RWPE2 (cell line): Measurements from ENCODE around the gene GALNT10.
A peak's percentile ranks its signal among the peaks of the same experiment; 100 is the strongest.

Experiments used
- ATAC-seq: fragments of 200-7000 bp; cut with Tn5 transposase; 3 replicates; pipeline ENCODE4 v1.9.1; 2021; ENCODE audit warnings: low read depth
- DNase-seq: peaks from one replicate; pipeline ENCODE4 v3.0.0-alpha.2; 2020; ENCODE audit warnings: low spot score
- H3K27ac ChIP-seq: fragments of 450-650 bp; 2 replicates; pipeline ENCODE4 v1.5.1; 2017; ENCODE audit warnings: mild to moderate bottlenecking; ENCODE audit not compliant: poor library complexity, severe bottlenecking
- H3K27me3 ChIP-seq: fragments of 250-450 bp; sonication (Bioruptor Pico); 2 replicates; pipeline ENCODE4 v1.5.1; 2021; ENCODE audit warnings: mild to moderate bottlenecking, moderate library complexity; ENCODE audit not compliant: insufficient read depth, poor library complexity, severe bottlenecking
- H3K36me3 ChIP-seq: fragments of 250-450 bp; sonication (Bioruptor Pico); 2 replicates; pipeline ENCODE4 v1.5.1; 2020; ENCODE audit warnings: low read depth, mild to moderate bottlenecking, moderate library complexity
- H3K4me1 ChIP-seq: fragments of 250-450 bp; sonication (Bioruptor Pico); 2 replicates; pipeline ENCODE4 v1.5.1; 2021; ENCODE audit warnings: mild to moderate bottlenecking, moderate library complexity; ENCODE audit not compliant: insufficient read depth, poor library complexity, severe bottlenecking
- H3K4me3 ChIP-seq: fragments of 250-450 bp; sonication (Bioruptor Pico); 2 replicates; pipeline ENCODE4 v1.5.1; 2021; ENCODE audit warnings: mild to moderate bottlenecking, moderate library complexity; ENCODE audit not compliant: severe bottlenecking
- H3K9me3 ChIP-seq: fragments of 250-450 bp; sonication (Bioruptor Pico); 2 replicates; pipeline ENCODE4 v1.5.1; 2021; ENCODE audit warnings: mild to moderate bottlenecking, moderate library complexity; ENCODE audit not compliant: severe bottlenecking
- TF ChIP-seq, protein P1 (sequence below): fragments of 450-650 bp; IDR thresholded peaks from one replicate; pipeline ENCODE4 v1.5.1; 2017; ENCODE audit warnings: mild to moderate bottlenecking, moderate library complexity; ENCODE audit not compliant: poor library complexity, severe bottlenecking

The GALNT10 gene

DNA sequence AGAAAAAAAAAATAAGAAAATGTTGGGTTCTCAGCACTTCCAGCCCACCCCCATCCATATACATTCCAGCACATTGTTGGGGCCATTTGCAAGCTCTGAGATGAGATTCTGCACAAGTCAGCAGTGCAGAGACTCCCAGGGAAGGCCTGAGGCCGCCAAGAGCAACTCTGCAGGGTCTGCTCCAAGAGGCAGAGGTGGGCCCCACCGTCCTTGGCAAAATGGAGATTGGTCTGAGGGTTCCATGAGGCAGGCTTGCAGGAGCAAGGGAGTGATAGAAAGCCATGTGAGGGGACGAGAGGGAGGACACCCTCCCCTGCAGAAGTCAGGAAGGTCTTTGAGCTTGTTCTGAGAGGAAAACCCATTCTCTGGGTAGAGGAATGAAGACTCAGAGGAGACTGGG lies 203.3 kb downstream of the GALNT10 start:
- ATAC-seq (no peak), DNase-seq (no peak)
- Histone ChIP-seq H3K4me3 (no peak overlapping the region), H3K9me3 (no peaks in the 10 kb centered on the region), H3K4me1 (peaks cover 21% of the 10 kb centered on the region), H3K36me3 (peaks cover 8% of the 10 kb centered on the region; the same call in 1 of the 2 replicates), H3K27me3 (no peaks in the 10 kb centered on the region), H3K27ac (peak overlapping the region; percentile 45)
- TF ChIP-seq, protein P1, sequence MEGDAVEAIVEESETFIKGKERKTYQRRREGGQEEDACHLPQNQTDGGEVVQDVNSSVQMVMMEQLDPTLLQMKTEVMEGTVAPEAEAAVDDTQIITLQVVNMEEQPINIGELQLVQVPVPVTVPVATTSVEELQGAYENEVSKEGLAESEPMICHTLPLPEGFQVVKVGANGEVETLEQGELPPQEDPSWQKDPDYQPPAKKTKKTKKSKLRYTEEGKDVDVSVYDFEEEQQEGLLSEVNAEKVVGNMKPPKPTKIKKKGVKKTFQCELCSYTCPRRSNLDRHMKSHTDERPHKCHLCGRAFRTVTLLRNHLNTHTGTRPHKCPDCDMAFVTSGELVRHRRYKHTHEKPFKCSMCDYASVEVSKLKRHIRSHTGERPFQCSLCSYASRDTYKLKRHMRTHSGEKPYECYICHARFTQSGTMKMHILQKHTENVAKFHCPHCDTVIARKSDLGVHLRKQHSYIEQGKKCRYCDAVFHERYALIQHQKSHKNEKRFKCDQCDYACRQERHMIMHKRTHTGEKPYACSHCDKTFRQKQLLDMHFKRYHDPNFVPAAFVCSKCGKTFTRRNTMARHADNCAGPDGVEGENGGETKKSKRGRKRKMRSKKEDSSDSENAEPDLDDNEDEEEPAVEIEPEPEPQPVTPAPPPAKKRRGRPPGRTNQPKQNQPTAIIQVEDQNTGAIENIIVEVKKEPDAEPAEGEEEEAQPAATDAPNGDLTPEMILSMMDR = no peak

DNA sequence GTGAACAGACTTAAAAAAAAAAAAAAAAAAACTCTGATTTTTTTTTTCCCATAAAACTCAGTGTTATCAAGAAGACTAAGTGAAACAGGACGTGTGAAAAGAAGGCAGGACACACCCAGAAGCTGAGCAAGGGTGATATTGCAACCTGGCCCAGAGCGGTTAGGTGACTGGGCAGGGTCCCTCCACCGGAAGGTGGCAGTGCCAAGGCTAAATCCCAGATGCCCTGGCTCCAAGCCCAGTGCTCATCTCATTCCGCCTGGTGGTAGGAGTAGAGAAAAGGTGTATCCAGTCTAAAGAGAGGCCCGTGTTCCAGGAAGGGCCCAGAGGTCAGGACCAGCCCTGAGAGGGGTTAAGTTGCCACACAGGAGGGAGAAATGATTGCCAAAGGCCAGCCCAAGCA lies 203.8 kb downstream of the GALNT10 start:
- no peak for DNase-seq
- ATAC-seq = peak; percentile 41
- Histone ChIP-seq H3K36me3 (peaks cover 8% of the 10 kb centered on the region; the same call in 1 of the 2 replicates), H3K4me3 (no peak overlapping the region), H3K27ac (peak overlapping the region; percentile 45), H3K9me3 (no peaks in the 10 kb centered on the region), H3K4me1 (peaks cover 21% of the 10 kb centered on the region), H3K27me3 (no peaks in the 10 kb centered on the region)
- TF ChIP-seq, protein P1 = peak; percentile 33

DNA sequence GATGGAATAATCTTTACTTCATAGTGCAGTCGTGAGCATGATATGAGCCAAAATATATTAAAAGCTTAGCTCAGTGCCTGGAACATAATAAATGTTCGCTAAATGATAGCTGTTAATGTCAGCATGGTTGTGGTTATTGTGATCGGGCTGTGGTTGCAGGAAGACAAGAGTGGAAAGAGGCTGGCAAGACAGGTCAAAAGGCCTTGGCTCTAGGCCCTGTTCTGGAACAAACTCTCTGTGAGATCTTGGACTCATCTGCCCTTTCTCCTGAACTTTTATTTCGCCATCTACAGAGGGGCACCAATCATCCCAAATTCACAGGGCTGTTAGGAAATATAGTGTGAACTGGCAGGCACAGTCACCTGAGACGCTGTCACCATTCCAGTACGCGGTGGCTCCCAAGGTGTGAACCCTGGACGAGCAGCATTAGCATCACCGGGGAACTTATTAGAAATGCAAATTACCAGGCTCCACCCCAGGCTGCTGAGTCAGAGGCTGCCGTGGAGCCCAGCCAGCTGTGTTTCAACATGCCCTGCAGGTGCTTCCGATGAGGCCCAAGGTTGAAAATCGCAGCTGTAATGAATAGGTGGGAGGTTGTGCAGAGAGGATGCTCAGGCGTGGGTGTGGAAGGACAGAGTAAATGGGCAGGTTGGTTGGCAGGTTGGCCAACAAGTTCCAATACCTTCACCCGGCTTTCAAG lies 205.0 kb downstream of the GALNT10 start:
- ATAC-seq (peak; percentile 80), DNase-seq (peak; percentile 87)
- H3K4me1 ChIP-seq = peaks cover 21% of the 10 kb centered on the region
- peaks cover under 1% of the 10 kb centered on the region; the same call in 1 of the 2 replicates for H3K36me3 ChIP-seq
- H3K9me3 ChIP-seq = no peaks in the 10 kb centered on the region
- no peaks in the 10 kb centered on the region for H3K27me3 ChIP-seq
- H3K4me3 ChIP-seq = no peak overlapping the region
- TF ChIP-seq, protein P1 = no peak
- H3K27ac ChIP-seq = peak overlapping the region; percentile 45

DNA sequence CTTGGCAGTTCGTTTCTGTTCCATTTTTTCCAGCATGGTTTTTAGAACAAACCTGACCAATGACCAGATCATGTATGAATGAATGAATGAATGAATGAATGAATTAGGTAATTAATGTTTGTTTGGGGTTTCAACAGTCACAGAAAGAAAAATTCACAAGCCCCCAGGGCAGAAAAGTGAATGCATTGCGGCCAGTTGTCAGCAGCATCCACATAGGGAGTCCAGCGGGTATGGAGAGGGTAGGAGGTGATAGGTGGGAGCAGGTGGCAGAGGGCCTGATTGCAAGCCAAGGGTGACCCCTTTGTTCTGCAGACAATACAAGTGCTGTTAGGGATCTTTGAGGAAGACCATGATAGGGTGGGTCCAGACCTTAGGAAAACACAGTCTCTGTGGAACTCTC lies 205.6 kb downstream of the GALNT10 start:
- DNase-seq (no peak), ATAC-seq (no peak)
- H3K36me3 ChIP-seq = no peaks in the 10 kb centered on the region
- no peak overlapping the region for H3K4me3 ChIP-seq
- H3K27me3 ChIP-seq = no peaks in the 10 kb centered on the region
- peaks cover 21% of the 10 kb centered on the region for H3K4me1 ChIP-seq
- TF ChIP-seq, protein P1 = no peak
- no peaks in the 10 kb centered on the region for H3K9me3 ChIP-seq
- H3K27ac ChIP-seq = no peak overlapping the region

DNA sequence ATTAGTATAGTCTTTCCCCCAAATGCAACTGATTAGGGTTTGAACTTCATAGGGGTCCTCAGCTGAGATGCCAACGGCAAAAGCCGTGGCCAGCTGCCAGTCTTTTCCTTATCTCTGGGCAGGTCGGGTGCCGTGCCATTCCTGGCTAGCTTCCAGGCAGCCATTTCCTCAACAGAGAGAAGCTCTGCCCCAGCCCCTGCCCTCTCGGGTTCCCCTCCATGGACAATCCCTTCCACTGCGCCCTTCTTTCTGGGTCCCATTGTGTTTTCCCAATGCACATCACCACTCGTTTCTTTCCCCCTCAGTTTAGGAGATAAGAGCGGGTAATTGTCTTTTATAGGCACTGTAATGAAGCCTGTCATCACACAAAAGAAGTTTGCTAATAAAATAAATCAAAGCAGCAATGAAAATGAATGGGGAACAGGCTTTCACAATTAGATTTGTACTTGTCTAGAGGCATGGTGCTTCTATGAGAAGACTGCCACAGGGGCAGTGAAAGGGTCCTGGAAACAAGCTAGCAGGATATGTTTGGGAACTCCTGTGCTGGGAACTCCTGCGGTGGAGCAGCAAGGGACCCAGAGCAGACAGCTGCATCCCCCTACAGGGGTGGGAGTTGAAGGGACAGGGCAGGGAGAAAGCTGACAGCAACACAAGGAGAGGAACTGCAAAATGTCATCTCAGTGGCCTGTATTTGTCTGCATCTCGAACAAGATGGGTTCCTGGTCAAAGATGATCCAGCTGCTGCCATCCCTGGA lies 207.3 kb downstream of the GALNT10 start:
- Histone ChIP-seq H3K27ac (no peak overlapping the region), H3K27me3 (no peaks in the 10 kb centered on the region), H3K4me3 (no peak overlapping the region), H3K36me3 (no peaks in the 10 kb centered on the region), H3K4me1 (peaks cover 21% of the 10 kb centered on the region), H3K9me3 (no peaks in the 10 kb centered on the region)
- ATAC-seq (no peak), DNase-seq (no peak)
- TF ChIP-seq, protein P1 = no peak
